HG03571 (cell line): ENCODE results near the gene NAGK.
"Not testable (repeated sequence)": the region's sequence is repeated elsewhere in the genome, so short reads cannot be mapped to it uniquely, and the experiment has no call there.

Source experiments
- ATAC-seq: cut with Tn5 transposase; IDR thresholded peaks from one replicate; pipeline ENCODE4 v1.9.1; 2021; ENCODE audit not compliant: unreplicated experiment

Gene NAGK

GRCh38 chr2:71103809-71104208 is 35.4 kb downstream of the NAGK start:
- ATAC-seq, result no peak

GRCh38 chr2:71106463-71106862 is 38.0 kb downstream of the NAGK start:
- ATAC-seq, result not testable (repeated sequence)

DNA sequence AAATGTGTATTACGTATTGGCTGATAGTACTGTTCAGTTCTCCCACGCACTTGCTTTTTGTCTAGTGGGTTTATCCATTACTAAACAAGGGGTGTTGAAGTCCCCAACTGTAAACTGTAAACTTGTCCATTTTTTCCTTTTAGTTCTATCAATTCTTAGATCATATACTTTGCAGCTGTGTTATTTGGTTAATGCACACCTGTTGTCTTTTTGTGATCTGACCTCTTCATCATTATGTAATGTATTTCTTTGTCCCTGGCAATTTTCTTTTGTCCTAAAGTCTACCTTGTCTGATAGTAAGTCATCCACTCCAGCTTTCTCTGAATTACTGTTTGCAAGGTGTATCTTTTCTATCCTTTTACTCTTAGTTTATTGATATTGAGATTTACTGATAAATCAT is 39.6 kb downstream of the NAGK start:
- ATAC-seq, result no peak

DNA sequence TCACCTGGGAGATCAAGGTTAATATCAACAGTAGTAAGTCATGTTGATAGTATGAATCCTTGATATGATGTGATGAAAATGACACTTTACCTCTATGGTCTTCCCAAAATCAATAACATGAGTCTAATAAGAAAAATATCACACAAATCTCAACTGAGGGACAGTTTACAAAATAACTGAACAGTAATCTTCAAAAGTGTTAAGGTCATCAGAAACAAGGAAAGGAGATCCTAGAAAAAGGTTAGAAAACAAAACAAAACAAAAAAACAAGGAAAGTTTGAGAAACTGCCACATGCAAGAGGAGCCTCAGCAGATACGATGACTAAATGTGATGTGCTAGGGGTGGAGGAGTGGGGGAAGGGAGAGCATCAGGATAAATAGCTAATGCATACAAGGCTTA is 45.4 kb downstream of the NAGK start:
- no peak for ATAC-seq

DNA sequence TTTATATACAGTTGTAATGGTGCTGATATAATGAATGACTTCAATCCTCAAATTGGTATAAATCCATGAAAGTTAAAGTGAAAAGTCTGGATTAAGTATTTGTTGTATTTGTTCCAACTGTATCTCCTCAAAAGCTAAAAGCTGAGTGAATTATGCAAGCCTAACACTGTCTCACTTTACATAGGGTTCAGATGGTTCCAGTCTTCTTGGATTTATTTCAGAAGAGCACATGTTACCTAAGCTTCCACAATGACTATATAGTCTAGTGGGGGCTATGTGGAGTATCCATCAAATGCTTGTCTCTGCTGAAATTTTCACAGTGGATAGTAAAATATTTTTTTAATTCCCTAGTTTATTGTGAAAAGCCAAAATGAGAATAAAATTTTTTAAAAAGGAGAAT is 48.6 kb downstream of the NAGK start:
- no peak for ATAC-seq

GRCh38 chr2:71120195-71120594 is 51.7 kb downstream of the NAGK start:
- no peak for ATAC-seq

GRCh38 chr2:71121479-71121878 is 53.0 kb downstream of the NAGK start:
- ATAC-seq, result no peak

DNA sequence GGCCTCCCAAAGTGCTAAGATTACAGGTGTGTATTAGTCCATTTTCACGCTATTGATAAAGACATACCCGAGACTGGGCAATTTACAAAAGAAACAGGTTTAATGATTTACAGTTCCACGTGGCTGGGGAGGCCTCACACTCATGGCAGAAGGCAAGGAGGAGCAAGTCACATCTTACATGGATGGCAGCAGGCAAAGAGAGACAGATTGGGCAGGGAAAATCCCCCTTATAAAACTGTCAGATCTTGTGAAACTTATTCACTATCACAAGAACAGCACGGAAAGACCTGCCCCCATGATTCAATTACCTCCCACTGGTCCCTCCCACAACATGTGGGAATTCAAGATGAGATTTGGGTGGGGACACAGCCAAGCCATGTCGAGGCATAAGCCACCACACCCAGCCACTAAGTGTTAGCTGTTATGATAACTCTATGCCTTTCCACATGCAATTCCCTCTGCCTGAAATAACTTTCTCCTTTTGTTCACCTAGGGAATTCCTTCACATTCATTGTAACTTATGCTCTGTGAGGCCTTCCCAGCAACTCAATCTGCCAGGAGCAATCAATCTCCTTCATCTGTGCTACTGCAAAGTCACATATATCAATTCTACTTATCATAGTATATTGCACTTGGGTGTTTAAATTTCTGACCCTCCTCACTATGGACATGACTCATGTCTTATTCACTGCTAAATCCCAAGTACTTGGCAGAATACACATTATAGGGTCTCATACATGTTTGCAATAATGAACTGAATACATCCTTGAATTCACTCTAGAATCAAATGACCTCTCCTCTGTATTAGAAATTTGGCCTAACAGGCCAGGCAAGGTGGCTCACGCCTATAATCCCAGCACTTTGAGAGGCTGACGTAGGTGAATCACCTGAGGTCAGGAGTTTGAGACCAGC is 54.2 kb downstream of the NAGK start:
- no peak for ATAC-seq

DNA sequence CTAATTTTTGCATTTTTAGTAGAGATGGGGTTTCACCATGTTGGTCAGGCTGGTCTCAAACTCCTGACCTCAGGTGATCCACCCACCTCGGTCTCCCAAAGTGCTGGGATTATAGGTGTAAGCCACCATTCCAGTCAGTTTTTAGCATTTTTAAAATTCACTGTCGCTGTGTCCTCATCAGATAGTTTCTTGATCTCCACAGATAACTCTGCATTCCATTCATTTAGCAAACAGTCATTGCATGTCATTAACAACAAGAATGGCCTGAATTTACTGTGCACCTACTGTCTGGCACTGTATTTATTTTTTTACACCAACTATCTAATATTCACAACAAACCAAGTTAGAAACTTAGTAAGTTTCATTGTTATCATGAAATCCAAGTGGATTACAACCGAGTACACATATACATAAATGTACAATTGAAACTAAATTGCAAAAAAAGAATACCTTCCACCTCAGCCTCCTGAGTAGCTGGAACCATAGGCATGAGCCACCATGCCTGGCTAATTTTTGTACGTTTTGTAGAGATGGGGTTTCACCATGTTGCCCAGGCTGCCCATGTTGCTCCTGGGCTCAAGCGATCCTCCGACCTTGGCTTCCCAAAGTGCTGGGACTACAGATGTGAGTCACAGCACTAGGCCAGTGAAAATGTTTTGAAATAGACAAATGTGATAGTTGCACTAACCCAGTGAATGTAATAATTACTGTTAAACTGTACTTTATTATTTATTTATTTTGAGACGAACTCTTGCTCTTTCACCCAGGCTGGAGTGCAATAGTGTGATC is 57.3 kb downstream of the NAGK start:
- no peak for ATAC-seq

DNA sequence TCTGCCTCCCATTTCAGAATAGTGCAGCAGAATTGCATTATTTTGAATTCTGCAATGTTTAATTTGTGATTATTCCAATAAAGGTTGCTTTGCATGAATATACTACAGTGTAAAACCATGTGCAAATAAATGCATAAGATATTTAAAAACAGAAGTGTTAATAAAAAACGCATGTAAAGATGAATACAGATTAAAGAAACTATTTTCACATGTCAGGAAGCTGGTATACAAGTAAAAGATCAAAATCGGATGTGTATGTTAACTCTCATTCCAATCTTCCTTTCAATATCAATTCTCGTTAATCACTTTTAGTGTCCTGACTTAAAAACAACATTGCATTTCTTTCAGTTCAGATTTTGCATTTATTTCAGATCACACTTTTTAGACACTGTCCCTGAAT is 58.5 kb downstream of the NAGK start:
- no peak for ATAC-seq
